HT1080 (cell line): ENCODE results near the gene TTC38. TPM values are rescaled to one million over a fixed set of nuclear protein-coding genes. Genes with fewer than 3 reads are reported as not detected.
A peak's percentile ranks its signal among the peaks of the same experiment; 100 is the strongest.

Experiments used
- DNase-seq: peaks from one replicate; pipeline ENCODE4 v3.0.0-alpha.2; 2015; ENCODE audit warnings: low read depth
- total RNA-seq: library from RNA; depleted of rRNA; stranded (reverse); fragments of >200 nt; shearing (Covaris generic); gene quantifications from 2 replicates; pipeline ENCODE4 v1.2.3, GENCODE V29; 2014

Gene TTC38
- total RNA-seq, 1 experiment from 2014 or later: 26.0 TPM

- DNase-seq: no peak
These were observed 8.8 kb downstream of the TTC38 start for GRCh38 chr22:46276563-46276962.

GRCh38 chr22:46278656-46279645 is 11.1 kb downstream of the TTC38 start:
- DNase-seq: no peak

- no peak for DNase-seq
These were observed 12.4 kb downstream of the TTC38 start for GRCh38 chr22:46280063-46280817.

GRCh38 chr22:46280999-46281623 is 13.3 kb downstream of the TTC38 start:
- no peak for DNase-seq

- DNase-seq: no peak
These were observed 14.3 kb downstream of the TTC38 start for GRCh38 chr22:46281866-46282678.

GRCh38 chr22:46286006-46286405 is 18.2 kb downstream of the TTC38 start:
- DNase-seq: no peak

GRCh38 chr22:46286941-46287872 is 19.4 kb downstream of the TTC38 start:
- no peak for DNase-seq

- peak; percentile 52 for DNase-seq
These were observed 20.3 kb downstream of the TTC38 start for GRCh38 chr22:46287873-46288751.

GRCh38 chr22:46288846-46289243 is 21.0 kb downstream of the TTC38 start:
- no peak for DNase-seq

- DNase-seq: no peak
These were observed 21.6 kb downstream of the TTC38 start for GRCh38 chr22:46289244-46289891.

- DNase-seq: no peak
These were observed 22.5 kb downstream of the TTC38 start for GRCh38 chr22:46290121-46290842.

- DNase-seq: no peak
These were observed 23.3 kb downstream of the TTC38 start for GRCh38 chr22:46290843-46291785.

GRCh38 chr22:46292173-46292572 is 24.4 kb downstream of the TTC38 start:
- no peak for DNase-seq

- no peak for DNase-seq
These were observed 24.9 kb downstream of the TTC38 start for GRCh38 chr22:46292732-46293131.

- DNase-seq: no peak
These were observed 25.9 kb downstream of the TTC38 start for GRCh38 chr22:46293577-46294260.

- no peak for DNase-seq
These were observed 27.0 kb downstream of the TTC38 start for GRCh38 chr22:46294784-46295183.
